Measurements from ENCODE around the gene KRTCAP2.

The KRTCAP2 gene

DNA sequence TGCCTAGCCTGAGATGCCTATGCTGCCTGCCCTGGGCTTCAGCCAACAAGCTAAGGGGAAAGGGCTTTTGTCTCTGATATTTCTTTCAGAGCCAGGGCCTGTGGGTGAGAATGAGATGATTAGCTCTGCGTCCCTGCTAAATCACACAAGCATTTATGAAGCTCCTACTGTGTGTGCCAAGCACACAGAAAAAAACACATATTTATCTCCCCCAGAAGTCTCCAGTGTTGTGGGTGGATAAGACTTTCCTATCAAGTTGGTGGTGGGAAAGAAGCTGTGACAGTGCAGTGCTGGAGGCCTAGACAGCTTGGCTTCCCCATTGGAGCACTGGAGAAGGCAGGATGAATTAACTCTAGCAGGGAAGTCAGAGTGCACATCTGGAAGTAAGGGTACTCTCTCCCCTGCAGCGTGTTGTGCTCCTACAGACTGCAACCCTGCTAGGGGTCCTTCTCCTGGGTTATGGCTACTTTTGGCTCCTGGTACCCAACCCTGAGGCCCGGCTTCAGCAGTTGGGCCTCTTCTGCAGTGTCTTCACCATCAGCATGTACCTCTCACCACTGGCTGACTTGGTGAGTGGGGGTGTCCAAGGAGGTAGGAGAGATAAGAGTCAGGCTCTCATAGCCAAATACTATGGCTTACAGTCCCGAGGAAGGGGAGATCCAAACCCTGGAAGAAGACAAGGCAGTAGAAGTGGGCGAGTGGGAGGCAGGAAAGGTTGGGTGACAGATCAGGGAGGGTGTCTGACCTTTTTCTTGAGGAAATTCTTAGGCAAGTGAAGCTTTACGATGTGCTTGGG, 35.8 kb downstream of the KRTCAP2 start:
- DNase-seq (ENCODE audit: insufficient read length, low spot score): no peak
- FAIRE-seq: no peak

DNA sequence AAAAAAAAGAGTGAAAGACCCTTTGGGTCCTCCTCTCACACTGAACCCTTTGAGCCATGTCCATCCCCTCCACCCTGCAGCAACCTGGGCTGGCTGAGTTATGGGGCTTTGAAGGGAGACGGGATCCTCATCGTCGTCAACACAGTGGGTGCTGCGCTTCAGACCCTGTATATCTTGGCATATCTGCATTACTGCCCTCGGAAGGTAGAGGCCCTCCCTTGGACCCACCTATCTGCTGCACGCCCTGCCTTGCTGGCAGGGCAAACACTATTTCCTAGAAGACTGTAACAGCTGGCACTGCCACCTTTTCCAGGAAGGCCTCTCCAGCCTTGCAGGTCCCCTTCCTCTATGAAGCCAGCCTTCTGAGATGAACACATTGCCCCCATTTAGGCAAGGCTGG, 36.4 kb downstream of the KRTCAP2 start:
- FAIRE-seq (no peak), DNase-seq (ENCODE audit: insufficient read length, low spot score) (no peak)

DNA sequence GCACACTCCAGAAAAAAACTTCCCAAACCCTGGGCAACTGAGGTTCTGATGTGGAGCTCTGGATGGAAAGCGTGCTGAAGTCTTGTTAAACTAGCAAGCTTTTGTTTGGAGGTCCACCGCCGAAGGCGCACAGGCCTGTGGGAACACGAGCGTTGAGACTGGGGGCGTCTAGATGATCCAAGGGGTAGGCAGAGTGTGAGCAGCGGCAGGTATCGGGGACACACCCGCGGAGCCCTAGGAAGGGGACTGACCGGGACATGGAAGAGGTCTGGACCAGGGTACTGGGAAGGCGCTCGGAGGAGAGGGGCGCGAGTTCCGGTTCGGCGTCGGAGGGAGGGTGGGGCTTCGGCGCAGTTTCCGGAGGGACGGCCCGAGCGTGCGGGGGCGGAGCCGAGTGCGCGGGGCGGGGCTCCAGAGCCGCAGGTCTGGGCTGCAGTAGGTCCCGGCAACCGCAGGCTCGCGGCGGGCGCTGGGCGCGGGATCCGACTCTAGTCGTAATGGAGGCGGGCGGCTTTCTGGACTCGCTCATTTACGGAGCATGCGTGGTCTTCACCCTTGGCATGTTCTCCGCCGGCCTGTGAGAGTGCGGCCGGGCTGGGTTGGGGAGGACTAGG, 37.6 kb downstream of the KRTCAP2 start, which contains the start of gene SLC50A1:
SLC50A1 (plus strand) TSS at position 438 of the 614 bp plus-strand sequence; CDS start at position 498, 60 bp downstream.
- peak; percentile 73 for DNase-seq (ENCODE audit: insufficient read length, low spot score)
- no peak for FAIRE-seq

DNA sequence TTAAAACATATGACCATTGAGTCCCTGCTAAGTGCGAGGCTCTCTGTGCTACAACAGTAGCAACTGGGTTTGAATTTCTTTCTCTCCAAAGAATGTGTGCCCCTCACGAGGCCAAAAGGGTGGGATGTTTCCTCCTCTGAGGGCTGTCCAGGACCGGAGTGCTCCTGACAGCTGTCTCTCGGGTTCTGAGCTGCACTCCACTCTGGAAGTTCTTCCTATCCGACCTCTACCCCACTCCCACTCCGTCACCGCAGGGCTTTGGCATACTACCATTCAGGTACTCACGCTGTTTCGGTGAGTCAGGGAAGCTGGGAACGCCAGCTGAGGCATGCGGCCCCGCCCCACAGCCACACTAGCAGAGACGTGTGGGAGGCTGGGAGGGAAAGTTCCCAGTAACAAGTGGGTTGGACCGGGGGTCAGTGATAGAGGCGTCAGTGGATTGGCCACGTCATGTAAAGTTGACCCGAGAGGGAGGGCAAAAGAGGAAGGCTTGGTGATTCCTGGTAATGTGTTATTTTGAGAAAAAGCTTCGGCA, 38.2 kb downstream of the KRTCAP2 start:
- DNase-seq (ENCODE audit: insufficient read length, low spot score) (peak; percentile 80), FAIRE-seq (no peak)

DNA sequence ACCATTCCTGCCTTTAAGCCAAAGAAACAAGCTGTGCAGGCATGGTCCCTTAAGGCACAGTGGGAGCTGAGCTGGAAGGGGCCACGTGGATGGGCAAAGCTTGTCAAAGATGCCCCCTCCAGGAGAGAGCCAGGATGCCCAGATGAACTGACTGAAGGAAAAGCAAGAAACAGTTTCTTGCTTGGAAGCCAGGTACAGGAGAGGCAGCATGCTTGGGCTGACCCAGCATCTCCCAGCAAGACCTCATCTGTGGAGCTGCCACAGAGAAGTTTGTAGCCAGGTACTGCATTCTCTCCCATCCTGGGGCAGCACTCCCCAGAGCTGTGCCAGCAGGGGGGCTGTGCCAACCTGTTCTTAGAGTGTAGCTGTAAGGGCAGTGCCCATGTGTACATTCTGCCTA, 38.8 kb downstream of the KRTCAP2 start:
- no peak for DNase-seq (ENCODE audit: insufficient read length, low spot score)
- FAIRE-seq: no peak

DNA sequence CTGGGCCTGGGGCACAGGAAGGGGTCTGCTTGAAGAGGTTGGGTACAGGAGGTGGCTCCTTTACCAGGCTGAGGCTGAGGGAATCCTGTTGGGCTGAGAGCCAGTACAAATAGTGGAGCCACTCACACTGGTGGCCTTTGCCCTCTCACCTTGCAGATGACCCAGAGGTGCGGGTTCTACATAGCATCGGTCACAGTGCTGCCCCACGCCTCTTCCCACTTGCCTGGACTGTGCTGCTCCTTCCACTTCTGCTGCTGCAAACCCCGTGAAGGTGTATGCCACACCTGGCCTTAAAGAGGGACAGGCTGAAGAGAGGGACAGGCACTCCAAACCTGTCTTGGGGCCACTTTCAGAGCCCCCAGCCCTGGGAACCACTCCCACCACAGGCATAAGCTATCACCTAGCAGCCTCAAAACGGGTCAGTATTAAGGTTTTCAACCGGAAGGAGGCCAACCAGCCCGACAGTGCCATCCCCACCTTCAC, 39.3 kb downstream of the KRTCAP2 start:
- DNase-seq (ENCODE audit: insufficient read length, low spot score) (no peak), FAIRE-seq (no peak)

DNA sequence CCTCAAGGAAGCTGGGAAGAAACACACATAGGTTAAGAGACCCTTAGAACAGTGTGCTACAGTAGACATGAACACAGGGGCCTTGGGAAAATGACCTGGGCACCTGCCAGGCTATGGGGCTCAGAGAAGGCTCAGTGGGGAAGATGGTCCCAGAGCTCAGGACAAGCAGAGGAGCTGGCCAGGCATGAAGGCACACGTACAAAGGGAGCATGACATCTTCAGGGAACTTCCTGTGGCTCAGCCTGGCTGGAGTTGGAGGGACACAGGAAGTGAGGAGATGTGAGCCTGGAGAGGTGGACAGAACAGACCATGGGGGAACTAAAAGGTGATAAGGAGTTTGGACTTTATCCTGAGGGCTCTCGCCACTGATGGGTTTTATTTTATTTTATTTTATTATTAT, 41.2 kb downstream of the KRTCAP2 start:
- DNase-seq (ENCODE audit: insufficient read length, low spot score): no peak

DNA sequence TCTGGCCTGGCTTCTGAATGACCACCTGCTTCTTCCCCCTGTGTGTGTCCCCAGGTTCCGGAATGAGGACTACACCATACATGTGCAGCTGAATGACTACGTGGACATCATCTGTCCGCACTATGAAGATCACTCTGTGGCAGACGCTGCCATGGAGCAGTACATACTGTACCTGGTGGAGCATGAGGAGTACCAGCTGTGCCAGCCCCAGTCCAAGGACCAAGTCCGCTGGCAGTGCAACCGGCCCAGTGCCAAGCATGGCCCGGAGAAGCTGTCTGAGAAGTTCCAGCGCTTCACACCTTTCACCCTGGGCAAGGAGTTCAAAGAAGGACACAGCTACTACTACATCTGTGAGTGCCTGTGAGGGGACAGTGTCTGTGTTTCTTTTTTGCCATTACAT, 41.8 kb downstream of the KRTCAP2 start:
- DNase-seq (ENCODE audit: insufficient read length, low spot score) (no peak), FAIRE-seq (no peak)

More for the DNA sequence above, 41.2 kb downstream of the KRTCAP2 start:
- FAIRE-seq: no peak

DNA sequence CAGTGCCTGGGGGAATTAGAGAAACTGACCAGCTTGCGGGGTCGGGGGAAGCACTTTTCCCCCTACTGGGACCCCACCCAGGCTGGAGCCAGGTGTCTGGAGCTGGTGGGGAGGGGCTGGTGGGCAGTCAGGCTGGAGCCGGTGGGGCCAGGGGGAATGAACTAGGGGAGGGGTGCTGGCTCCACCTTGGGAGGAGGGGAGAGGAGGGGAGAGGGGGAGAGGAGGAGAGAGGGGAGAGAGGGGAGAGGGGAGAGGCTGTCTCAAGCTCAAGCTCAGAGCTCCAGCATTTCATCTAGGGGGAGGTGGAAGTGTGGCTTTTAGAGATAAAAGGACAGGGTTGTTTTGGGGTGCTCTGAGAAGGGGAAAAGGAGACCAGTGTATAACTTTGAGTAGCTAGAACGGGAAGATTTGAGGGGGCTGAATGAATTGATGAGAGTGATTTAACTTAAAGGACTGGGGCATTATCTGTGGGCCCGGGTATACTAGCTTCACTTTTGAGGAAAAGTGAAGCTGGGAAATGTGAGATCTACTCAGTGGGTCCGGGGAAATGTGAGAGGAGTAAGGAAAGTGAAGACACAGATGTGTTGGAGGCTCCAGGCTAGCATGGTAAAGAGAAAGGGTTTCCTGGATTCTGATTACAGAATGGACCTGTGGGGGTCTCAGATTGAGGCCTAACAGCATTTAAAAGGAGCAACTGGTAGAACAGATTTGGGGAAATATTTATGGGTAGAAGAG, 42.7 kb downstream of the KRTCAP2 start:
- DNase-seq (ENCODE audit: insufficient read length, low spot score) (no peak), FAIRE-seq (no peak)

DNA sequence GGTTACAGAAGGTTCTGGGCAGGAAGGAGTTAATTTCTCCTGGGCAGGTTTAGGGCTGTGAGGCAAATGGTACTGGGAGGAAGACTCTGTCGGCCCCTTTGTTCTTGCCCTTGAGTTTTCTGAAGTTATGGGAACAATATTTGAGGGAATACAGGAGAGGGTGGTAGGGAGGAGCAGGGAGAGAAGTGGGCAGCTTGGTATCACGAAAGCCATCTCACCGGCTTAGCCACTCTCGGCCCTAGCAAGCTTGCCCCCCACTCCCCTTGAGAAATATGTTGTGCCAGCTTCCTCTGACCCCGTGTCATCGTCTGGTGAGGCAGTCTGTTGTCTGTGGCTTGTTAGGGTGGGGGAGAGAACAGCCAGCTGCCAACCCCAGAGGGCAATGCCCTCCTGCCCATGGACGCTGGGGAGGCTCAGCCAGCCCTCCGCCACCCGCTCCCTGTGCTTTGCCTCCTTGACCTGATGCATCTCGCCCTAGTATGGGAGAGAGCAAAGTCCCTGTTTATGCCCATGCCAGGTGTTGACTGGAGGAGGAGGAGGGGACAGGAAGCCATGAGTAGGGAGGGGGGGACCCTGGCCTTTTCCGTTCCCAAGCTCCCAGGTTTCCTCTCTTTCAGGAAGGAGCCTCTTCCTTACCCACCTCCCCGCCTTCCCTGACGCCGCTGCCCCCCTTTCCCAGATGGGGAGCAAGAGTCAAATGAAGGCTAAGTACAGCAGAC, 44.2 kb downstream of the KRTCAP2 start:
- DNase-seq (ENCODE audit: insufficient read length, low spot score) (no peak), FAIRE-seq (no peak)

DNA sequence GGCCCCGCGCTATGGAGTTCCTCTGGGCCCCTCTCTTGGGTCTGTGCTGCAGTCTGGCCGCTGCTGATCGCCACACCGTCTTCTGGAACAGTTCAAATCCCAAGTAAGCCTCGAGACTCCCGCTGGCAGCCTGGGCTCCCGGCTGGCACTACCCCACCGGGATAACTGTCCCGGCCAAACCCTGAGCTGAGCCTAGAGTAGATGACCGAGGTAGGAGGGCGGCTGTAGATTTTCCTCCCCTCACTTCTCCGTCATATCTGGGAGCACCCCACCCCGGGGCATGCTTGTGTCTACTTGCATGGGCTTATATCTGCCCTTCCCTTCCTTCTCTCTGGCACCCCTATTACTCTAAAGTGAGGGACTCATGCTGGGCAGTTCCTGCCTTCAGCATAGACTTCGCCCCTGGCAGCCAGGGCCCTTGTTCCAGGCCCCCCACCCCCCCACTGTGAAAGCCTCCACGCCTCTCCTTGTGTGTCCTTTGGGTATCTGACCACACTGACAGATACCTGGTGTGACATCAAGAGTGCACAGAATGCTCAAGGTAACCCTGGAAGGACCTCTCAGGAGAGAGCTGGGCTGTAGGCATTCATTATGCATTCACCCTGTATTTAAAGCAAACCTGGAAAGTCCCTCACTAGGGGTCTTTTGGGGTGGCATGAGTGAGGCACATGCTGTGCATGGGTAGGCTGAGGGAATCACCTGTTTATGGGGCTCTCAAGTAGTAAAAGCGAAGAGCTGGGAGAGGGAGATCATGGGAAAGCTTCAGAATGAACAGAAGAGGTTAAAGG, 44.9 kb downstream of the KRTCAP2 start:
- DNase-seq (ENCODE audit: insufficient read length, low spot score) (no peak), FAIRE-seq (no peak)

DNA sequence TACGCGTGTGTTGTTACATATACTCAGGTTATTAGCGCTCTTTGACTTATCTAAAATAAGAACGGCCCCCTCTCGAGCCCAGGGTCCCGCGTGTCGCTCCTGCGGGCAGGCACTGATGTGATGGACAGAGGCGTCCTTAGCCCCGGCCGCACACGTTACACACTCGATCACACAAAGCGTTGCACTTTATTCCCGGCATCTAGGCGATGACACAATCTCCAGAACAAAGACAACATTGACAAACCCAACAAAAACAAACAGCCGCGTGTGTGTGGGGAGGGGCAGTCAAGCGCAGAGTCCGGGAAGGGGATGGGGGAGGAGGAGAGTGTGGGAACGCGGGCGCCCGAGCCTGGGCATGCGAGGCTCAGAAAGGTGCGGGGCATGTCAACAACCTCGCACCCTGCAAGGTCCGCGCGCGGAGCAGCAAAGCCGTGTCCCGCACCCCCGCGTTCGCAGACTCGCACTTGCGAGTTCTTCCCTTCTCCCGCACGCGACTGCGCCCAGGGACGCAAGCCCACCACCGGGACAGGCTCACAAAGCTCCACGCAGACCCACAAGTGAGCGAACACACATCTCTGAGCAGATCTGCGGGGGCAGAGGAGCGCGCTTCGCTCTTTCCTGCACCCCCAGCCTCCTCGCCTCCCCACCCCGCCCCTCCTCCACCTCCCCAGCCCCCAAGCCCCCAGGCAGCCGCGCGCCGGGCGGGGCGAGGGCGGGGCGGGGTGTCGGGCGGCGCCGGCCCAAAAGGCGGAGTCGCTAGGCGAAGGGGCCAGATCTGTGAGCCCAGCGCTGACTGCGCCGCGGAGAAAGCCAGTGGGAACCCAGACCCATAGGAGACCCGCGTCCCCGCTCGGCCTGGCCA, 45.8 kb downstream of the KRTCAP2 start, which contains the start of gene EFNA1:
EFNA1 (plus strand) TSS at position 772 of the 862 bp plus-strand sequence. CDS start 102 bp downstream, outside the sequence.
- FAIRE-seq: no peak
- no peak for DNase-seq (ENCODE audit: insufficient read length, low spot score)

DNA sequence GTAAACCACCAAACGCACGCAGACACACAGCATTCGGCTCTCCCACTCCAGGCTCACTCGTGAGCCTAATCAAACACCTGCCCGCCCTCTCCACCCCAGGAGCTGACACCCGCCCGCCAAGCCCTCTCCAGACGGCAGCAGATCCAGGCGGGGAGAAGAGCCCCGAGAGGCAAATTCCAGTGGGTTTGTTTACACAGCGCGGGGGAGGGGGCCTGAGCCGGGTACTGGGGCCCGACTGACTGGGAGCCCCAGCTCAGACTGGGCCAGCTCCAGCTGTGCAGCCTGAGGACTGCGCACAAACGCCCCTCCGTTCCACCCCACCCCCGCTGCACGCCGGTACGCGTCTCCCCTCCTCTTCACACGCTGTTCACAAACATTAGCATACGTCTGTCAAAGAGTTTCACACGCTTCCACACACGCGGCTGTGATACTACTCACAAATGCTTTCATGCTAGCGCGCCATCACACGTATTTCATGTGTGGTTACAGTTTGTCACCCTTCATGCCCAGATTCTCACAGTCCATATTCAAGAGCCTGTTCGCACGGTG, 46.5 kb downstream of the KRTCAP2 start:
- no peak for DNase-seq (ENCODE audit: insufficient read length, low spot score)
- FAIRE-seq: no peak

DNA sequence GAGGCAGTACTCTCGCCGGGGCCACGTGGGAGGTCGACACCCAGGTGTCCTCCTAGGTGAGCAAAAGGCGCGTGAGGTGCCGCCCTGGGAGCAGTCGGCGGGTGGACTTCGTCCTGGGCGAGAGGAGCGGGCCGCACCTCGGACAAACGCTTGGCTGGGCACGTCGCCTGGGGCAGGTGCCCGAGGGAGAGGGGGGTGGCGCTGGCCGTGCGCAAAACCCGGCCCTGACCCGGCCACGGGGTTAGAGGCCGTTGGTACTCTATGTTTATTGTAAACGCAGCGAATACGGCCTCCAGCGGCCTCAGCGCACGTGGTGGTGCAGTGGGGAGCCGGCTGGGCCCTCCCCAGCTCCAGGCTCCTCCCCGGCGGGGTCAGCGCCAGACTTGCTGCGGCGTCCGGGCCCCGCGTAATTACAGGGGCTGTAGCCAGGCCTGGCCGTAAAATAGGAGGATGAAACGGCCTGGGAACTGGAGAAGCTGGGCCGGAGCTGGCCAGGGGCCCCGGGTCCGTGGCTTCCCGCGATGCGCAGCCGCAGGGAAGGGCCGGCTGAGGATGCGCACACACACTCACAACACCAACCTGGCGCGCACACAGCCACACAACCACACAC, 47.1 kb downstream of the KRTCAP2 start:
- FAIRE-seq (no peak), DNase-seq (ENCODE audit: insufficient read length, low spot score) (no peak)

DNA sequence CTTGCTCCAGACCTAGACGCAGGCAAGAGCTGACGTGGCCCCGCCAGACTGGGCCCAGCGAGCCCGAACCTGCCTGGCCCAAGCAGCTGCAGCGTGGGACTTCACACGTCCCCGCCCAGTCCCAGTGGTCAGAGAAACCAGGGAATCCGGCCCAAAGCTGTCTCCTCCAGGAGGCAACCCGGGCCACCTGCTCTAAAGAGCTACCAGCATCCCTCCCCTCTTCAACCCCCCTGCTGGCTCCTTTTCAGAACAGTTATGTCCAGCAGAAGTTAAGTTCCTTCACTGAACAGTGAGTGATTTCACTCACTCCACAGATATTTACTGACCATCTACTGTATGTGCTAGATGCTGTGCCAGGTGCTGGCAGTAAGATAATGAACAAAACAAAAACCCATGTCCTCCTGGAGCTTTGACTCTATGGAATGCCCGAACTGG, 47.6 kb downstream of the KRTCAP2 start:
- DNase-seq (ENCODE audit: insufficient read length, low spot score): no peak
- no peak for FAIRE-seq

DNA sequence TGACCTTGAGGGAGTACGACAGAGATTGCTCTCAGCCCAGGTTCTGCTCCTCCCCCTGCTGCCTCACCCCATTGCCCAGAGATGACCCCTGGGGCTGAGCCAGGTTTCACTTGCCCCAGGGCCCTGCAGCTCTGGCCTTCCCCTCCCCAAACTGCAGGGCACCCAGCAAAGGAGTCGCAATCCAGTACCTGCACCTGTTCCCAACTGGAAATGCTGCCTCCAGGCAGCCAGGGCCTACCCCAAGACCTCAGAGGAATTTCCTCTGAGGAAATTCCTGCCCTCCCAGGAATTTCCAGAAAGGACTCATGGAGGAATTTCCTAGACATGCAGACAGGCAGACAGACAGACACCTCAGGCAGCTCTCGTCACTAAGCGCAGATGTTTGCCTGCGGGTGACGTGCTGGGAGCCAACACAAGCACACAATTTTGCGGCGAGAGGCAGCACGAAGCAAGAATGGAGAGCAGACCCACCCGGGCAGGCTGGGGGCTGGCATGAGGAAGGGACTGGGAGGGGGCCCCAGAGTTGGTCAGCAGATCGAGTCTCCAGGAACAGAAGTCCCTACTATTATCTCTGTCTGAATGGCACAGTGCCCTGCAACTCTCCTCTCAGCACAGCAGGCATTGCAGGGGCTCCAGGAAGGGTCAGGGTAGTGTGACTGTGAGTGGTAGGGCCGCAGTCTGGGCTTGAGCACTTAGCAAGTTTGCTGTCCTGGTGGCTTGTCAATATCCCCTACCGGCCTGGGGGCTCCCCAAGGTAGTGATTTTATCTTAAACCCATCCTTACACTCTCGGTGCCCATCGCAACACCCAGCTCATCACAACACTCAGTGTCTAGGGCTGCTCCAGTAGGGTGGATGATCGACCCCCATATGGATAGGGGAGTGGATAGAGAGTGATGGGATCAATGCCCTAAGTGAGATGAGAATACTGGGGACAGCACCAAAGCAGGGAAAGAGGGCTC, 48.3 kb downstream of the KRTCAP2 start:
- DNase-seq (ENCODE audit: insufficient read length, low spot score): no peak

DNA sequence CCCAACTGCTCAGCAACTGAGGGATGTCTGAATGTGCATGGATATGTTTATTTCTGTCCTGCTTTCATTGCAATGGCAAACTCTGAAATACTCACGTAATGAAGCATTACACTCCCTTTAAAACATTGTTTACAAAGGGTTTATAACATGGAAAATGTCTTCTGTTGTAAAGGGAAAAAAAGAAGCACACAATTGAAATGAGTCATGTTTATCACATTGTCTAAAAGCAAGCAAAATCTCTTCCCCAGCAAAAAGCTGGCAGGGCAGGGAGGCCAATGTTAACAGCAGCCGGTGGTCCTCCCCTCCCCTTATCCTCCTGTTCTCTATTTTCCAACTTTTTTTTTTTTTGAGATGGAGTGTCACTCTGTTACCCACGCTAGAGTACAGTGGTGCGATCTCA, 49.3 kb downstream of the KRTCAP2 start:
- no peak for FAIRE-seq
- no peak for DNase-seq (ENCODE audit: insufficient read length, low spot score)

More for the DNA sequence above, 48.3 kb downstream of the KRTCAP2 start:
- FAIRE-seq: no peak

All from HTR-8/SVneo (cell line).